ENCODE results near the gene CLPSL1. TPM values are rescaled to one million over a fixed set of nuclear protein-coding genes. Genes with fewer than 3 reads are reported as not detected.

Gene CLPSL1
- total and polyA plus RNA-seq, 2 of the 13 experiments (the other 11 are each of a cell fraction or from before 2014, with no cell fraction given) = not detected

GRCh38 chr6:35742842-35743241 lies 38.0 kb upstream of the CLPSL1 start (continued):
- no peak; the same call in 1 of the 2 replicates for TF ChIP-seq ZNF609 (CRISPR knock-in tag; IDR thresholded peaks at IDR 0.05; ENCODE audit: borderline replicate concordance)
- TF ChIP-seq ARID4A (CRISPR knock-in tag; IDR thresholded peaks at IDR 0.05; ENCODE audit: borderline replicate concordance) = peak; percentile 16; the same call in 1 of the 2 replicates
- no peak for TF ChIP-seq ZZZ3 (CRISPR knock-in tag; IDR thresholded peaks at IDR 0.05; ENCODE audit: borderline replicate concordance)
- no peak for TF ChIP-seq ZBTB49 (CRISPR knock-in tag; IDR thresholded peaks at IDR 0.05; ENCODE audit: borderline replicate concordance)
- TF ChIP-seq ZSCAN12 (CRISPR knock-in tag; IDR thresholded peaks at IDR 0.05) = no peak
- TF ChIP-seq IRF1 (CRISPR knock-in tag; IDR thresholded peaks at IDR 0.05; ENCODE audit: low read depth) = no peak
- no peak for TF ChIP-seq KMT2B (CRISPR knock-in tag; IDR thresholded peaks at IDR 0.05)
- no peak for TF ChIP-seq RFX1 (IDR thresholded peaks at IDR 0.05)
- no peak for TF ChIP-seq ZNF333 (CRISPR knock-in tag; IDR thresholded peaks at IDR 0.05; ENCODE audit: borderline replicate concordance)
- no peak for TF ChIP-seq ZBTB34 (CRISPR knock-in tag; IDR thresholded peaks at IDR 0.05)
- TF ChIP-seq MYPOP (CRISPR knock-in tag; IDR thresholded peaks at IDR 0.05) = no peak
- no peak for TF ChIP-seq HNRNPK (IDR thresholded peaks at IDR 0.05; ENCODE audit: low read depth, low read length, poor library complexity, severe bottlenecking)
- no peak for TF ChIP-seq SP140L (CRISPR knock-in tag; IDR thresholded peaks at IDR 0.05; ENCODE audit: borderline replicate concordance)
